Upper lobe of left lung (tissue), 6 donors: ENCODE data around the gene LZTS2. TPM values are rescaled to one million over a fixed set of nuclear protein-coding genes. Genes with fewer than 3 reads are reported as not detected.
A peak's percentile ranks its signal among the peaks of the same experiment; 100 is the strongest.

Experiments used
- ATAC-seq, 2 donors: fragments of 200-7000 bp; cut with Tn5 transposase; one replicate each; pipeline ENCODE4 v1.9.1; 2022; ENCODE audit warnings: mild to moderate bottlenecking in 2 of 2, moderate library complexity in 2 of 2; ENCODE audit not compliant: low FRiP score in 2 of 2
- DNase-seq, 2 donors: peaks; one replicate each; pipeline ENCODE4 v3.0.0-alpha.2; 2019 to 2020
- H3K27ac ChIP-seq, 4 donors: fragments of 200-600 bp; sonication (generic); one replicate each; pipeline ENCODE4 v1.5.1; 2016 to 2019
- H3K27me3 ChIP-seq, 4 donors: fragments of 200-600 bp; sonication (generic); one replicate each; pipeline ENCODE4 v1.5.1; 2017 to 2019
- H3K36me3 ChIP-seq, 4 donors: fragments of 200-600 bp; sonication (generic); one replicate each; pipeline ENCODE4 v1.5.1; 2016 to 2019
- H3K4me1 ChIP-seq, 4 donors: fragments of 200-600 bp; sonication (generic); one replicate each; pipeline ENCODE4 v1.5.1; 2018 to 2019
- H3K4me3 ChIP-seq, 4 donors: fragments of 200-600 bp; sonication (generic); one replicate each; pipeline ENCODE4 v1.5.1; 2017 to 2019; ENCODE audit warnings: mild to moderate bottlenecking in 2 of 4, moderate library complexity in 1 of 4
- H3K9me3 ChIP-seq, 4 donors: fragments of 200-600 bp; sonication (generic); one replicate each; pipeline ENCODE4 v1.5.1; 2018 to 2019
- CTCF ChIP-seq, 6 experiments: fragments of 450-650 bp in 4 of 6; fragments of 200-600 bp in 2 of 6; sonication (generic) in 2 of 6; IDR thresholded peaks; one replicate each; pipeline ENCODE4 v1.5.1; 2016 to 2019; ENCODE audit warnings: antibody characterized with exemption in 6 of 6
- EP300 ChIP-seq, 4 donors: sonication (generic); formaldehyde crosslinking; IDR thresholded peaks; one replicate each; pipeline ENCODE4 v1.5.1; 2017; ENCODE audit warnings: antibody characterized with exemption in 4 of 4, control low read depth in 2 of 4
- POLR2A ChIP-seq, 4 donors: fragments of 450-650 bp; IDR thresholded peaks; one replicate each; pipeline ENCODE4 v1.5.1; 2016 to 2017; ENCODE audit warnings: antibody characterized with exemption in 4 of 4, mild to moderate bottlenecking in 2 of 4
- POLR2AphosphoS5 ChIP-seq, 2 donors: sonication (generic); formaldehyde crosslinking; IDR thresholded peaks; one replicate each; pipeline ENCODE4 v1.5.1; 2017; ENCODE audit warnings: antibody characterized with exemption in 2 of 2
- WGBS, 2 donors: methylation state at CpG; one replicate each; pipeline ENCODE4 v1.1.5; 2017 to 2018; 5-methylcytosine and 5-hydroxymethylcytosine counted together
- total RNA-seq, 6 donors: library from RNA; depleted of rRNA in 4 of 6; stranded (reverse); fragments of >200 nt in 4 of 6; gene quantifications; one replicate each; pipeline versions ENCODE4 v1.1.0 to v1.2.1, GENCODE V29; 2016 to 2021
- donor health status: DM: no; HTN: no; CAD: no; lungs with moderate emphysema.
- donor health status: DM: no; HTN: yes; CAD: no; lungs with severe emphysema.

LZTS2 gene
- total RNA-seq, 6 donors from 2014 or later = 42.5 to 105 (median 60.1) TPM

DNA sequence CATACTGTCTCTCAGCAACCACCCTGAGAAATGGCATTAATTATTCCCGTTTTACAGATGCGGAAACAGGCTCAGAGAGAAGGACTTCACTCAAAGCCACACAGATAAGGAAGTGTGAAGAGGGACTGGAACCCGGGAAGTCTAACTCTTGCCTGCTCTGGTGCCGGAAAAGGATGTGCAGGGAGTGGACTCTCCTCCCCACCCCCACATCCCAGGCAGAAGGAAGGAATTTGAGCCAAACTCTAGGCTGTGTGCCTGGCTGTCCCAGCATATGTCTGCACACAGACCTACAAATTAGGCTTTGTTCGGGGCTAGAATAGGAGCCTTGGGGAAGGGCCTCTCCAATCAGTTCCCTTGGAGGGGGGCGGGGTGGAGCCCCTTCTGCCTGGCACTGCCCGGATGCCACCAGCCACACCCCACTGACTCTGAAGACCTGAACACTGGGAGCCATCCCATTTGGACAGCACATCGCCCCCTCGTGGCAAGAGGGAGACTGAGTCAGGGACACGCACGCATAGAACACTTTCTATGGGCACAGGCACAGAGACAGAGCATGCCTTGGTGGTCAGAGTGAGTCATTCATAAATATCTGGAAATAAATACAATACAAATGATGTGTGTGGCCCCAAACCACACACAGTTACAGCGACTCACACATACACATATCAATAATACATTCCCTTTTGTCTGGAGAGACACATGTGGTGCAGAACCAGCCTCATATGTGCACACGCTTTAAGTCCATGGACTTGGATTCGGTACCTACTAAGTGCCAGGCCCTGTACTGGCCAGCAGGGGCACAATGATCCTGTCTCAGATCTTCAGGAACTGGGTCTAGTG is 13.1 kb downstream of the LZTS2 start:
- no peak overlapping the region for H3K4me3 ChIP-seq
- 8 to 20% methylated on average over 11 to 14 of the region's 14 CpGs for WGBS, 2 donors
- no peaks in the 10 kb centered on the region for H3K27me3 ChIP-seq
- no peaks in the 10 kb centered on the region for H3K36me3 ChIP-seq
- H3K4me1 ChIP-seq = peaks cover 16 to 24% (median 21%) of the 10 kb centered on the region in 4 donors
- no peak for TF ChIP-seq POLR2A (IDR thresholded peaks at IDR 0.05)
- no peak for TF ChIP-seq EP300 (IDR thresholded peaks at IDR 0.05)
- TF ChIP-seq CTCF (IDR thresholded peaks at IDR 0.05) = peak; percentile 82 to 97 (median 93)
- peak; percentile 42 to 69 for TF ChIP-seq POLR2AphosphoS5 (IDR thresholded peaks at IDR 0.05)
- no peaks in the 10 kb centered on the region for H3K9me3 ChIP-seq
- H3K27ac ChIP-seq = peak overlapping the region; percentile 35 to 77 (median 58)
- DNase-seq = peak; percentile 57 to 91
- peak; percentile 85 to 92 for ATAC-seq

- H3K36me3 ChIP-seq = no peaks in the 10 kb centered on the region
- peaks cover 10 to 25% (median 21%) of the 10 kb centered on the region in 4 donors for H3K4me1 ChIP-seq
- no peaks in the 10 kb centered on the region for H3K9me3 ChIP-seq
- peaks cover 0 to 3% (median 0%) of the 10 kb centered on the region in 4 donors for H3K27me3 ChIP-seq
- WGBS, 2 donors = 45 to 50% methylated on average over 9 of the region's 9 CpGs
- DNase-seq = no peak
- TF ChIP-seq EP300 (IDR thresholded peaks at IDR 0.05) (no peak), POLR2A (IDR thresholded peaks at IDR 0.05) (no peak), CTCF (IDR thresholded peaks at IDR 0.05) (no peak), POLR2AphosphoS5 (IDR thresholded peaks at IDR 0.05) (no peak)
- peak overlapping the region in 3 of 4 donors; percentile 57 to 77 (median 58) for H3K27ac ChIP-seq
- no peak for ATAC-seq
- H3K4me3 ChIP-seq = no peak overlapping the region
These were observed 13.8 kb downstream of the LZTS2 start for GRCh38 chr10:101013365-101013825.

DNA sequence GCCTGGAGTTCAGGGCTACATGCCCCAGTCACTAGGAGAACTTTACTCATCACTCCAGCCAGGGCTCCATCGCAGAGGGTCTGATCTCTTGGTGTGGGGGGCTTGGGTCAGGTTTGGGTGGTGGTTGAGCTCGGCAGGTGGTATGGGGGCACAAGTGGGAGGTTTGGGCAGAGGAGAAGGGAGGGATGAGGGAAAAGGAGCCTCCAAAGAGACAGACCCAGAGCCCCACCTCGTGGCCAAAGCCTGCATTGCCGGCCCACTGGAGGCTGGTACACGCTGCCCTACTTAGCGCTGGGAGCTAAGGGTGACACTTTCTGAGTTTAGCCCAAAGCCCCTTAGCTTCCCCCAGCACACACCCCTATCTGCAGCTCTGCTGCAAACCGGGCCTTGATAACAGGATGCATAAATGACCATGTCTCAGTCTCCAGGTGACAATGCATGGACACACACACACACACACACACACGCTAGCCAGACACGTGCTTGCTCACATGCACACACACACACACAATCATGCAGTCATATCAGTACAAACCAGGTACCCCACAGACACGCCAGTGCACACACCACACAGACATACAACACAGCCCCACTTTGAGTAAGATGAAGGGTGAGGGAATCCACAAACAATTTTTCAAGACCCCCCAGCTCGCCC is 14.7 kb downstream of the LZTS2 start:
- Histone ChIP-seq H3K27ac (no peak overlapping the region), H3K27me3 (peaks cover 0 to 5% (median 2%) of the 10 kb centered on the region in 4 donors), H3K36me3 (no peaks in the 10 kb centered on the region), H3K9me3 (no peaks in the 10 kb centered on the region), H3K4me1 (peaks cover 18 to 33% (median 28%) of the 10 kb centered on the region in 4 donors), H3K4me3 (no peak overlapping the region)
- ATAC-seq (peak; percentile 82 to 85), DNase-seq (peak; percentile 82 to 95)
- WGBS, 2 donors = 11 to 18% methylated on average over 10 to 11 of the region's 11 CpGs
- TF ChIP-seq EP300 (IDR thresholded peaks at IDR 0.05) (no peak), CTCF (IDR thresholded peaks at IDR 0.05) (peak; percentile 87 to 96 (median 92)), POLR2A (IDR thresholded peaks at IDR 0.05) (no peak), POLR2AphosphoS5 (IDR thresholded peaks at IDR 0.05) (no peak)

- ATAC-seq (no peak), DNase-seq (no peak)
These were observed 15.5 kb downstream of the LZTS2 start for GRCh38 chr10:101014966-101015581.

More at GRCh38 chr10:101014966-101015581, 15.5 kb downstream of the LZTS2 start:
- Histone ChIP-seq H3K4me3 (no peak overlapping the region), H3K9me3 (no peaks in the 10 kb centered on the region), H3K4me1 (peaks cover 18 to 33% (median 28%) of the 10 kb centered on the region in 4 donors), H3K36me3 (no peaks in the 10 kb centered on the region), H3K27me3 (peaks cover 0 to 5% (median 2%) of the 10 kb centered on the region in 4 donors), H3K27ac (no peak overlapping the region)
- 43 to 50% methylated on average over 6 to 7 of the region's 7 CpGs for WGBS, 2 donors
- no peak for TF ChIP-seq EP300 (IDR thresholded peaks at IDR 0.05)
- no peak for TF ChIP-seq POLR2AphosphoS5 (IDR thresholded peaks at IDR 0.05)
- TF ChIP-seq CTCF (IDR thresholded peaks at IDR 0.05) = no peak
- TF ChIP-seq POLR2A (IDR thresholded peaks at IDR 0.05) = no peak
